ENCODE results near the gene VPS37D.

DNA sequence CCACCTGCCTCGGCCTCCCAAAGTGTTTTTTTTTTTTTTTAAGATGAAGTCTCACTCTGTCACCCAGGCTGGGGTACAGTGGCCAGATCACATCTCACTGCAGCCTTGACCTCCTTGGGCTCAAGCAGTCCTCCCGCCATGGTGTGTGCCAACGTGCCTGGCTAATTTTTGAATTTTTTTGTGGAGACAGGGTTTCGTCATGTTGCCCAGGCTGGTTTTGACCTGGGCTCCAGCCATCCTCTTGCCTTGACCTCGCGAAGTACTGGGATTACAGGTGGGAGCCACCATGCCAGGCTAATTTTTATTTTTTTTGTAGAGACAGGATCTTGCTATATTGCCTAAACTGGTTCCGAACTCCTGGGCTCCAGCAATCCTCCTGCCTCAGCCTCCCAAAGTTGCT, 34.3 kb upstream of the VPS37D start:
- no peak for TF ChIP-seq ESRRG (CRISPR knock-in tag; IDR thresholded peaks at IDR 0.05)
- TF ChIP-seq ZNF70 (CRISPR knock-in tag; IDR thresholded peaks at IDR 0.05) = no peak
- TF ChIP-seq, protein P1, sequence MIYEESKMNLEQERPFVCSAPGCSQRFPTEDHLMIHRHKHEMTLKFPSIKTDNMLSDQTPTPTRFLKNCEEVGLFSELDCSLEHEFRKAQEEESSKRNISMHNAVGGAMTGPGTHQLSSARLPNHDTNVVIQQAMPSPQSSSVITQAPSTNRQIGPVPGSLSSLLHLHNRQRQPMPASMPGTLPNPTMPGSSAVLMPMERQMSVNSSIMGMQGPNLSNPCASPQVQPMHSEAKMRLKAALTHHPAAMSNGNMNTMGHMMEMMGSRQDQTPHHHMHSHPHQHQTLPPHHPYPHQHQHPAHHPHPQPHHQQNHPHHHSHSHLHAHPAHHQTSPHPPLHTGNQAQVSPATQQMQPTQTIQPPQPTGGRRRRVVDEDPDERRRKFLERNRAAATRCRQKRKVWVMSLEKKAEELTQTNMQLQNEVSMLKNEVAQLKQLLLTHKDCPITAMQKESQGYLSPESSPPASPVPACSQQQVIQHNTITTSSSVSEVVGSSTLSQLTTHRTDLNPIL (CRISPR knock-in tag; IDR thresholded peaks at IDR 0.05; ENCODE audit: low read depth) = no peak

Data from SK-N-SH treated with all-trans-retinoic acid at 6 μM for 48 hours (cell line).